GM10266 (cell line): Measurements from ENCODE around the gene METTL2B.
"Not testable (repeated sequence)": the region's sequence is repeated elsewhere in the genome, so short reads cannot be mapped to it uniquely, and the experiment has no call there.

Experiments used
- DNase-seq: peaks from one replicate; pipeline ENCODE4 v3.0.0; 2012; ENCODE audit errors: extremely low spot score
- TF ChIP-seq, protein P1 (sequence below): IDR thresholded peaks from 2 replicates; pipeline ENCODE4 v1.5.1; 2012; ENCODE audit warnings: mild to moderate bottlenecking, low read depth; ENCODE audit not compliant: control insufficient read depth, insufficient read depth; ENCODE audit errors: missing control alignments

Gene METTL2B

DNA sequence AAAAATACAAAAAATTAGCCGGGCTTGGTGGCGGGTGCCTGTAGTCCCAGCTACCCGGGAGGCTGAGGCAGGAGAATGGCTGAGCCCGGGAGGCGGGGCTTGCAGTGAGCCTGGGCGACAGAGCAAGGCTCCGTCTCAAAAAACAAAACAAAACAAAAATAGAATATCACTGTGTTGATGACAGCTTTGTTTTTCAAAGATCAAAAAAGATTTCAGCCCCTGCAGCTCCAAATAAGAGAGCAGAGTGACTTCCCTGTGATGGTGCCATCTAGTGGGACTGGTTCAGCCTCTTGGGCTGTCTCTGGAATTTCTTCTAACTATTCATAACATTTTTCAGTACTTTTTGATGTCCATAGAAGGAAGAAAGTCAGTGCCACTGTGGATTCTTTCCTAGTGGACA lies 60.9 kb downstream of the METTL2B start:
- TF ChIP-seq, protein P1, sequence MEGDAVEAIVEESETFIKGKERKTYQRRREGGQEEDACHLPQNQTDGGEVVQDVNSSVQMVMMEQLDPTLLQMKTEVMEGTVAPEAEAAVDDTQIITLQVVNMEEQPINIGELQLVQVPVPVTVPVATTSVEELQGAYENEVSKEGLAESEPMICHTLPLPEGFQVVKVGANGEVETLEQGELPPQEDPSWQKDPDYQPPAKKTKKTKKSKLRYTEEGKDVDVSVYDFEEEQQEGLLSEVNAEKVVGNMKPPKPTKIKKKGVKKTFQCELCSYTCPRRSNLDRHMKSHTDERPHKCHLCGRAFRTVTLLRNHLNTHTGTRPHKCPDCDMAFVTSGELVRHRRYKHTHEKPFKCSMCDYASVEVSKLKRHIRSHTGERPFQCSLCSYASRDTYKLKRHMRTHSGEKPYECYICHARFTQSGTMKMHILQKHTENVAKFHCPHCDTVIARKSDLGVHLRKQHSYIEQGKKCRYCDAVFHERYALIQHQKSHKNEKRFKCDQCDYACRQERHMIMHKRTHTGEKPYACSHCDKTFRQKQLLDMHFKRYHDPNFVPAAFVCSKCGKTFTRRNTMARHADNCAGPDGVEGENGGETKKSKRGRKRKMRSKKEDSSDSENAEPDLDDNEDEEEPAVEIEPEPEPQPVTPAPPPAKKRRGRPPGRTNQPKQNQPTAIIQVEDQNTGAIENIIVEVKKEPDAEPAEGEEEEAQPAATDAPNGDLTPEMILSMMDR = peak; percentile 11
- not testable (repeated sequence) for DNase-seq

DNA sequence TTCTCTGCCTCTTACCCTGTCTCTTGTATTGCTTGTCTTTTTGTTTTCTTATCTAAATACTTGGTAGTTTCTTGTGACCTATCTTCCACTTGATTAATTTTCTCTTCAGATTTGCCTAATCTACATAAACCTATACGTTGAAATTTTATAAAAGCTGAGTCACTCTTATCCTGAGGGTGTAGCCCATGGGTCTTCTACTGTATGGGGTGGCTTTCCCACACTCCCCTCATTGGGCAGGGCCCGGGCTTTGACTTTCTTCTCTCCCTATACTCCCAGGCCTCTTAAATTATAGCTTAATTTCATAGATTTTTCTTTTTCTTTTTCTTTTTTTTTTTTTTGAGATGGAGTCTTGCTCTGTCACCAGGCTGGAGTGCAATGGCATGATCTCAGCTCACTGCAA lies 66.0 kb downstream of the METTL2B start:
- DNase-seq = not testable (repeated sequence)

DNA sequence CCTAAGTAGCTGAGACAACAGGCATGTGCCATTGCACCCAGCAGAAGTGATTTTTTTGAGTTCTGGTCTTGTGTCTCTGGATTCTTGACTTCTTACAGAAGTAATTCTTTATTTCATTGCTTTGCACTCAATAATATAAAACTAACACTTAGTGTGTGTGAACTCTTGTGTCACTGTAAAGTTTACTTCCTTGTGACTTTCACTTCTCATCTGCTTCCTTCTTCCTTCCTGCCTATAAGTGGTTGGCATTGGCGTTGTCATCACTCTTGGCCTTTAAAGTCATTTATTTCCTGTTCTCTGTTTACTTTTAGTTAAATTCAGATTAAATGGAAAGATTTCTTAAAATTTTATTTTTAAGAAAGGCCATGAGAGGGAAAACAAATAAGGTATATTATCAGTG lies 66.8 kb downstream of the METTL2B start:
- not testable (repeated sequence) for DNase-seq

DNA sequence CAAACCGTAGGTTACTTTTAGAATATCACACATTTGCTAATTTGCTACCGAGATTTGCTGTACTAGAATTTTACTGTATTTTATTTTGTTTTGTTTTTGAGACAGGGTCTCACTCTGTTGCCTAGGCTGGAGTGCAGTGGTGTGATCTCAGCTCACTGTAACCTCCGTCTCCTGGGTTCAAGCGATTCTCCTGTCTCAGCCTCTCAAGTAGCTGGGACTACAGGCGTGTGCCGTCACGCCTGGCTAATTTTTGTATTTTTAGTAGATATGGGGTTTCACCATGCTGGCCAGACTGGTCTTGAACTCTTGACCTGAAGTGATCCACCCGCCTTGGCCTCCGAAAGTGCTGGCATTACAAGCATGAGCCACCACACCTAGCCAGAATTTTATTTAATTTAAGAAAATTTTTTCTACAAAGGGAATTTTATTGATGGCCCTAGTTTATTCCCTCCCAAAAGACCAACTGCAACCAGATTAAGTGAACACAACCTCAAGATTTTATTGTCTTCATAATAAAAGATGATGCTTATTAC lies 69.8 kb downstream of the METTL2B start:
- not testable (repeated sequence) for DNase-seq

DNA sequence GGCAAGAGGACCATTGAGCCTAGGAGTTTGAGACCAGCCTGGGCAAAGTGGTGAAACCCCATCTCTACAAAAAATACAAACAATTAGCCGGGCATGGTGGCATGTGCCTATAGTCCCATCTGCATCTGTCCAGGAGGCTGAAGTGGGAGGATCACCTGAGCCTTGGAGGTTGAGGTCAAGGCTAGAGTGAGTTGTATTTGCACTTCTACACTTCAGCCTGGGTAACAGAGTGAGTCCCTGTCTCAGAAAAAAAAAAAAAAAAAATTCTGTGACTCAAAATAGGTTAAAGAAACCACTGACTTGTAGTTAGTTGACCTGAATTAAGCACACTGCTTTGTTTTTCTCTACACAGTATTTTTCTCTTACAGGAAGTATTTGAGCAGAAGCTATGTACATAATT lies 74.4 kb downstream of the METTL2B start:
- no peak for DNase-seq

DNA sequence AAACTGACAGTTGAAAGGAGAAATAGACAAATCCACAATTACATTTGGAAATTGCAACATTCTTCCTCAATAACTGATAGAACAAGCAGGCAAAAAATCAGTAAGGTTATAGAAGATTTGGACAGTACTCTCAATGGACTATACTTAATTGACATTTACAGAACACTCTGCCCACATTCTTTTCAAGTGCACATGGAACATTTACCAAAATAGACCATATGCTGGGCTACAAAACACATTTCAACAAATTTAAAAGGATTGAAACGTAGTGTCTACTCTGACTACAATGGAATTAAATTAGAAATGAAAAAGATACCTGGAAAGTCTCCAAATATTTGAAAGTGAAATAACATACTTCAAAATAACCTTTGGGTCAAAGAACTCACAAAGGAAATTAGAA lies 77.8 kb downstream of the METTL2B start:
- not testable (repeated sequence) for DNase-seq

More for the DNA sequence above, 74.4 kb downstream of the METTL2B start:
- TF ChIP-seq, protein P1 = no peak
